Panc1 (cell line): ENCODE results near the gene GOLGA3. TPM values are rescaled to one million over a fixed set of nuclear protein-coding genes. Genes with fewer than 3 reads are reported as not detected.
A peak's percentile ranks its signal among the peaks of the same experiment; 100 is the strongest.

ENCODE experiments used
- ATAC-seq: fragments of 200-7000 bp; cut with Tn5 transposase; 2 replicates; pipeline ENCODE4 v1.9.1; 2020; ENCODE audit warnings: mild to moderate bottlenecking, moderate library complexity
- BruUV-seq: library from RNA; stranded (reverse); fragments of 400-500 nt; replicated peaks from 2 replicates; lab custom pipeline; 2021; lab: Mats Ljungman, UMichigan
- CTCF ChIA-PET: fragments of 300-600 bp; sonication (Branson Sonifier 250); formaldehyde crosslinking; loops from one replicate; lab custom pipeline; 2022; ENCODE audit warnings: antibody characterized with exemption; lab: Charles Lee
- POLR2A ChIA-PET: fragments of 300-600 bp; sonication (Branson Sonifier 250); formaldehyde crosslinking; loops from one replicate; lab custom pipeline; 2022; ENCODE audit warnings: antibody characterized with exemption; lab: Charles Lee
- DNase-seq: peaks from one replicate; pipeline ENCODE4 v3.0.0-alpha.2; 2010; ENCODE audit warnings: low read depth, low spot score
- H3K27ac ChIP-seq: 2 replicates; pipeline ENCODE4 v1.5.1; 2011; ENCODE audit warnings: mild to moderate bottlenecking, low read length, inconsistent platforms
- H3K27me3 ChIP-seq: fragments of 200-500 bp; sonication (Bioruptor generic); 2 replicates; pipeline ENCODE4 v1.6.0; 2014; ENCODE audit warnings: low read length, inconsistent platforms; ENCODE audit not compliant: control insufficient read depth, insufficient read depth
- H3K36me3 ChIP-seq: fragments of 200-500 bp; sonication (Bioruptor generic); 2 replicates; pipeline ENCODE4 v1.5.1; 2014; ENCODE audit warnings: inconsistent platforms, mild to moderate bottlenecking, low read length, moderate library complexity; ENCODE audit not compliant: control insufficient read depth, insufficient read depth
- H3K4me1 ChIP-seq: 2 replicates; pipeline ENCODE4 v1.5.1; 2011; ENCODE audit warnings: inconsistent platforms, mild to moderate bottlenecking, low read length, moderate library complexity; ENCODE audit not compliant: control insufficient read depth, insufficient read depth
- H3K4me3 ChIP-seq, 2 experiments: 2 replicates each; pipeline ENCODE4 v1.5.1; 2011 to 2012; ENCODE audit warnings: low read depth in 2 of 2, low read length in 2 of 2, mild to moderate bottlenecking in 2 of 2, inconsistent platforms in 1 of 2, moderate library complexity in 1 of 2
- H3K9me3 ChIP-seq: fragments of 200-500 bp; sonication (Bioruptor generic); 2 replicates; pipeline ENCODE4 v1.5.1; 2014; ENCODE audit warnings: low read depth, mild to moderate bottlenecking, inconsistent platforms, low read length, moderate library complexity; ENCODE audit not compliant: control insufficient read depth, insufficient read depth
- CTCF ChIP-seq: fragments of 450-650 bp; IDR thresholded peaks from 2 replicates; pipeline ENCODE4 v1.5.1; 2017; ENCODE audit warnings: mild to moderate bottlenecking
- POLR2AphosphoS5 ChIP-seq: IDR thresholded peaks from 2 replicates; pipeline ENCODE4 v1.6.1; 2012; ENCODE audit warnings: mild to moderate bottlenecking, low read depth, low read length, moderate library complexity
- SIN3A ChIP-seq: IDR thresholded peaks from 2 replicates; pipeline ENCODE4 v1.6.1; 2012; ENCODE audit warnings: low read depth, mild to moderate bottlenecking, low read length, moderate library complexity, borderline replicate concordance; ENCODE audit not compliant: insufficient read depth
- TCF7L2 ChIP-seq: IDR thresholded peaks from 2 replicates; pipeline ENCODE4 v1.6.1; 2011; ENCODE audit warnings: mild to moderate bottlenecking, low read depth, low read length, inconsistent platforms
- in situ Hi-C: cut with HindIII; loops from 2 replicates; pipeline ENCODE4 v1.10.0; 2016; ENCODE audit warnings: low sequenced_read_pairs, low pct_unique_long_range_greater_than_20kb
- intact Hi-C: fragments of 100-400 bp; cut with micrococcal nuclease; formaldehyde crosslinking; loops from one replicate; pipeline ENCODE4 v1.10.0; 2022; ENCODE audit not compliant: unreplicated experiment
- total RNA-seq: library from RNA; stranded (reverse); gene quantifications from one replicate; pipeline ENCODE4 v1.2.1, GENCODE V29; 2021; ENCODE audit not compliant: unreplicated experiment
- TF ChIP-seq, protein P1 (sequence below), 2 experiments: IDR thresholded peaks; 2 replicates each; pipeline ENCODE4 v1.6.1; 2011 to 2012; ENCODE audit warnings: low read depth in 2 of 2, control low read depth in 1 of 2, low read length in 1 of 2, mild to moderate bottlenecking in 1 of 2, moderate library complexity in 1 of 2; ENCODE audit not compliant: insufficient read depth in 1 of 2

The GOLGA3 gene
- total RNA-seq, 1 experiment from 2014 or later: 61.1 TPM

- in situ Hi-C loops: no loop called here
- Histone ChIP-seq H3K4me1 (no peaks in the 10 kb centered on the region; the same call in 1 of the 2 replicates), H3K36me3 (peaks cover 5% of the 10 kb centered on the region), H3K27me3 (no peaks in the 10 kb centered on the region), H3K4me3 (no peak overlapping the region), H3K27ac (no peak overlapping the region), H3K9me3 (no peaks in the 10 kb centered on the region)
- ATAC-seq: no peak
- BruUV-seq: TSS peak; percentile 32
- TF ChIP-seq SIN3A (no peak), CTCF (no peak), TCF7L2 (no peak), POLR2AphosphoS5 (no peak)
- TF ChIP-seq, protein P1, sequence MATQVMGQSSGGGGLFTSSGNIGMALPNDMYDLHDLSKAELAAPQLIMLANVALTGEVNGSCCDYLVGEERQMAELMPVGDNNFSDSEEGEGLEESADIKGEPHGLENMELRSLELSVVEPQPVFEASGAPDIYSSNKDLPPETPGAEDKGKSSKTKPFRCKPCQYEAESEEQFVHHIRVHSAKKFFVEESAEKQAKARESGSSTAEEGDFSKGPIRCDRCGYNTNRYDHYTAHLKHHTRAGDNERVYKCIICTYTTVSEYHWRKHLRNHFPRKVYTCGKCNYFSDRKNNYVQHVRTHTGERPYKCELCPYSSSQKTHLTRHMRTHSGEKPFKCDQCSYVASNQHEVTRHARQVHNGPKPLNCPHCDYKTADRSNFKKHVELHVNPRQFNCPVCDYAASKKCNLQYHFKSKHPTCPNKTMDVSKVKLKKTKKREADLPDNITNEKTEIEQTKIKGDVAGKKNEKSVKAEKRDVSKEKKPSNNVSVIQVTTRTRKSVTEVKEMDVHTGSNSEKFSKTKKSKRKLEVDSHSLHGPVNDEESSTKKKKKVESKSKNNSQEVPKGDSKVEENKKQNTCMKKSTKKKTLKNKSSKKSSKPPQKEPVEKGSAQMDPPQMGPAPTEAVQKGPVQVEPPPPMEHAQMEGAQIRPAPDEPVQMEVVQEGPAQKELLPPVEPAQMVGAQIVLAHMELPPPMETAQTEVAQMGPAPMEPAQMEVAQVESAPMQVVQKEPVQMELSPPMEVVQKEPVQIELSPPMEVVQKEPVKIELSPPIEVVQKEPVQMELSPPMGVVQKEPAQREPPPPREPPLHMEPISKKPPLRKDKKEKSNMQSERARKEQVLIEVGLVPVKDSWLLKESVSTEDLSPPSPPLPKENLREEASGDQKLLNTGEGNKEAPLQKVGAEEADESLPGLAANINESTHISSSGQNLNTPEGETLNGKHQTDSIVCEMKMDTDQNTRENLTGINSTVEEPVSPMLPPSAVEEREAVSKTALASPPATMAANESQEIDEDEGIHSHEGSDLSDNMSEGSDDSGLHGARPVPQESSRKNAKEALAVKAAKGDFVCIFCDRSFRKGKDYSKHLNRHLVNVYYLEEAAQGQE (IDR thresholded peaks at IDR 0.05; ENCODE audit: insufficient read depth in 1 of 2, low read depth in 2 of 2, low read length in 1 of 2): no peak
- no peak for DNase-seq
- CTCF ChIA-PET: interaction anchor here (0.6 kb wide), 1 partner anchor 12 kb away, joined by 3 read pairs; no protein-coding TSS in a partner anchor
- intact Hi-C loops: no loop called here
- POLR2A ChIA-PET: no interaction called here
Observed at GRCh38 chr12:132764231-132764630, 64.4 kb downstream of the GOLGA3 start.

DNA sequence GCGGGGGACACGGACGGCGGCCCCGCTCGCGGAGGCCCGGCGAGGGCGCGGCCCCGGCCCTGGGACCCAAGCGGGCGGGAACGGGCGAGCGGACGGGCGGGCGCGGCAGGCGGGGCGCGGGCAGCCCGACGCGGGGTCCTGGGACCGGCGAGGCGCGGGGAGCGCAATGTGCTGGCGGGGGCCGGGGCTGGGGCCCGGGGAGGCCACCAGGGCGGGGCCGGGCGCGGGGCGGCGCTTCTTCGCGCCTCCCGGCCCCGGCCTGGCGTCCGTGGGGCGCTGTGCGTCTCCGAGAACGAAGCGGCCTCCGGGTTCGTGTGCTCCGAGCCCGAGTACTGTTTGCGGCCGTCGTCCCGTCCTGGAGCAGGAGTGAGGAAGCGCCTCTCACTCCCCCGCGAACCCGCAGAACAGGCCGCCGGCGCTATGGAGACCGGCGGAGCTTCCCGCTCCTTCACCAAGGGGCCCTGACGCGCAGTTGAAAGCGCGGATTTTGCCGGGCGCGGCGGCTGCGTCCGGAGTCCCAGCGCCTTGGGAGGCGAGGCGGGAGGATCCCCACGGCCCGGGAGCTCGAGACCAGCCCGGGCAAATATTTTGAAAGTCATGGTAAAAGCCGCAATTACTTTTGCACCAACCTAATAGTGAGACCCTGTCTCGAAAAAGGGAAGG lies 66.6 kb downstream of the GOLGA3 start:
- peak overlapping the region; percentile 70 to 78 for H3K4me3 ChIP-seq
- intact Hi-C loops (no loop called here), in situ Hi-C loops (no loop called here)
- ATAC-seq: peak; percentile 95
- BruUV-seq: no TSS peak
- ChIA-PET CTCF (no interaction called here), POLR2A (interaction anchor here (0.6 kb wide), 2 partner anchors 10 to 52 kb away, joined by 3 to 5 read pairs; no protein-coding TSS in a partner anchor)
- TF ChIP-seq POLR2AphosphoS5 (peak; percentile 91), SIN3A (no peak), TCF7L2 (no peak), CTCF (no peak)
- TF ChIP-seq, protein P1 (IDR thresholded peaks at IDR 0.05; ENCODE audit: insufficient read depth in 1 of 2, low read depth in 2 of 2, low read length in 1 of 2): no peak
- peak; percentile 15 for DNase-seq
- no peaks in the 10 kb centered on the region for H3K27me3 ChIP-seq
- H3K4me1 ChIP-seq: no peaks in the 10 kb centered on the region; the same call in 1 of the 2 replicates
- peak overlapping the region; percentile 89 for H3K27ac ChIP-seq
- H3K9me3 ChIP-seq: no peaks in the 10 kb centered on the region
- H3K36me3 ChIP-seq: peaks cover 5% of the 10 kb centered on the region
